Upper lobe of right lung (tissue), 1 donor: Measurements from ENCODE around the gene MARCHF3. TPM values are rescaled to one million over a fixed set of nuclear protein-coding genes. Genes with fewer than 3 reads are reported as not detected.

ENCODE experiments used
- ATAC-seq: fragments of 200-7000 bp; cut with Tn5 transposase; one replicate; pipeline ENCODE4 v1.9.1; 2020; ENCODE audit warnings: mild to moderate bottlenecking, moderate library complexity
- DNase-seq: peaks from one replicate; pipeline ENCODE4 v3.0.0-alpha.2; 2020
- H3K27ac ChIP-seq: fragments of 200-600 bp; one replicate; pipeline ENCODE4 v1.8.0; 2022
- H3K27me3 ChIP-seq: fragments of 200-600 bp; one replicate; pipeline ENCODE4 v1.8.0; 2022; ENCODE audit warnings: mild to moderate bottlenecking
- H3K36me3 ChIP-seq: fragments of 200-600 bp; one replicate; pipeline ENCODE4 v1.8.0; 2022
- H3K4me1 ChIP-seq: fragments of 200-600 bp; one replicate; pipeline ENCODE4 v1.8.0; 2022
- H3K4me3 ChIP-seq: fragments of 200-600 bp; one replicate; pipeline ENCODE4 v1.8.0; 2022; ENCODE audit warnings: mild to moderate bottlenecking
- H3K9me3 ChIP-seq: fragments of 200-600 bp; one replicate; pipeline ENCODE4 v1.8.0; 2022
- intact Hi-C: fragments of 100-400 bp; cut with DNase I; formaldehyde crosslinking; loops from one replicate; pipeline ENCODE4 v1.11.0; 2022
- total RNA-seq: library from RNA; stranded (reverse); fragmentation: NEBNext Ultra II Directional; extraction: Animal tissue kit (Norgen Biotek cat#: 25700); gene quantifications from one replicate; pipeline ENCODE4 v1.2.1, GENCODE V29; 2021
- TF ChIP-seq, protein P1 (sequence below): fragments of 200-600 bp; IDR thresholded peaks from one replicate; pipeline ENCODE4 v1.8.0; 2022; ENCODE audit warnings: antibody characterized with exemption
- donor health status: DM: no; HTN: yes; CAD: no; lungs with severe emphysema.

Gene MARCHF3
- total RNA-seq, 1 donor from 2014 or later, result 11.1 TPM

DNA sequence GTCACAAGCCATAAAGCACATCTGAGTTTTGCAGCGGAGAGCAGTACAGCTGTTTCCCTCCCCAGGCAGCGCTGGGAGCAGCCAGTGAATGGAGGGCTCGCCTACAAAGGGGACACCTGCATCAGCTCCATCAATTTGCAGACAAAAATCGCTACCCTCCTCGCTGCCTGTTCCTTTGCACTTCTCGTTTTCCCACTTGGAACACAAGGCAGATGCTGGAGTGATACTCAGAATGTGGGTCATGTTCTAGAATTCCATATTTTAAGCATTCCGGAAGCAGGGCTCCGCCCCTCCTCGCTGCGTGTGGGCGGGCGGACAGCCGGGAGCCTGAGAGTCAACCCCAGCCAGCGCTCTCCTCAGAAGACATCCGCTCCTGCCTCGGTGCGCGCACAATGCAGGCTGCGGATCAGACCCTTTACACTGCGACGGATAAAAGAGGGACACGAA lies 161.3 kb downstream of the MARCHF3 start:
- H3K27ac ChIP-seq, result no peak overlapping the region
- no peak overlapping the region for H3K4me3 ChIP-seq
- H3K36me3 ChIP-seq, result no peaks in the 10 kb centered on the region
- TF ChIP-seq, protein P1, sequence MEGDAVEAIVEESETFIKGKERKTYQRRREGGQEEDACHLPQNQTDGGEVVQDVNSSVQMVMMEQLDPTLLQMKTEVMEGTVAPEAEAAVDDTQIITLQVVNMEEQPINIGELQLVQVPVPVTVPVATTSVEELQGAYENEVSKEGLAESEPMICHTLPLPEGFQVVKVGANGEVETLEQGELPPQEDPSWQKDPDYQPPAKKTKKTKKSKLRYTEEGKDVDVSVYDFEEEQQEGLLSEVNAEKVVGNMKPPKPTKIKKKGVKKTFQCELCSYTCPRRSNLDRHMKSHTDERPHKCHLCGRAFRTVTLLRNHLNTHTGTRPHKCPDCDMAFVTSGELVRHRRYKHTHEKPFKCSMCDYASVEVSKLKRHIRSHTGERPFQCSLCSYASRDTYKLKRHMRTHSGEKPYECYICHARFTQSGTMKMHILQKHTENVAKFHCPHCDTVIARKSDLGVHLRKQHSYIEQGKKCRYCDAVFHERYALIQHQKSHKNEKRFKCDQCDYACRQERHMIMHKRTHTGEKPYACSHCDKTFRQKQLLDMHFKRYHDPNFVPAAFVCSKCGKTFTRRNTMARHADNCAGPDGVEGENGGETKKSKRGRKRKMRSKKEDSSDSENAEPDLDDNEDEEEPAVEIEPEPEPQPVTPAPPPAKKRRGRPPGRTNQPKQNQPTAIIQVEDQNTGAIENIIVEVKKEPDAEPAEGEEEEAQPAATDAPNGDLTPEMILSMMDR, result no peak
- H3K9me3 ChIP-seq, result no peaks in the 10 kb centered on the region
- H3K27me3 ChIP-seq, result no peaks in the 10 kb centered on the region
- DNase-seq, result no peak
- intact Hi-C loops, result no loop called here
- peak; percentile 61 for ATAC-seq
- peaks cover 6% of the 10 kb centered on the region for H3K4me1 ChIP-seq

DNA sequence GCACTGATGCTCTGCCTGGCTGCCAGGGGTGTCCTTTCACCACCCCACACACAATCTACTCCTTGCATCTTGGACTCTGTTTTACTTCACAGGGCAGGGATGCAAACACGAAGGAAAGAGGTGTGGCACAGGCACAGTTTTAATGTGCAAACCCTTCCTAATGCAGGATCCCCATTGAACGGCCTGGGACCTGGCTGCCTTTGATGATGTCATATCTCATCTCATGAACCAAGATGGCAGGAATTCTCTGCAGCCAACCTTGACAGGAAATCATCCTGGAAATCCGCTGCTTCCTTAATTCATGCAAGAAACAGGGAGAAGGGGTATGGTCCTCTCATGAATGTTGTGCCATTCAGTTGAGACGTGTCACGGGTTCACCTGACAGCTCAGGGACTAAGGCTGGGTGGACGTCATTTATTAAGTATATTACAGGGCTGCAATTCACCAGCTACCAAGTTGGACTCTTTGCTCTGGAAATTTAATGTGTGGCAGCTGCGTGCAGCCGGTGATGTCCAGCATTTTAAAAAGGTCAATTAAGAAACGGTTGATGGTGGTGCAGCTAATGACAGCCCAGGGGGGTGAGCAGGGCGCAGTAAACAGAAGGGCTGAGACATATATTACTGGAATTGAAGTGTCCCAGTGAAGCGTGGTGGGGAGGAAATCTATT lies 161.9 kb downstream of the MARCHF3 start:
- Histone ChIP-seq H3K4me1 (peaks cover 6% of the 10 kb centered on the region), H3K27me3 (no peaks in the 10 kb centered on the region), H3K4me3 (no peak overlapping the region), H3K36me3 (no peaks in the 10 kb centered on the region), H3K9me3 (no peaks in the 10 kb centered on the region), H3K27ac (no peak overlapping the region)
- intact Hi-C loops, result no loop called here
- ATAC-seq, result no peak
- no peak for DNase-seq
- TF ChIP-seq, protein P1, result no peak

DNA sequence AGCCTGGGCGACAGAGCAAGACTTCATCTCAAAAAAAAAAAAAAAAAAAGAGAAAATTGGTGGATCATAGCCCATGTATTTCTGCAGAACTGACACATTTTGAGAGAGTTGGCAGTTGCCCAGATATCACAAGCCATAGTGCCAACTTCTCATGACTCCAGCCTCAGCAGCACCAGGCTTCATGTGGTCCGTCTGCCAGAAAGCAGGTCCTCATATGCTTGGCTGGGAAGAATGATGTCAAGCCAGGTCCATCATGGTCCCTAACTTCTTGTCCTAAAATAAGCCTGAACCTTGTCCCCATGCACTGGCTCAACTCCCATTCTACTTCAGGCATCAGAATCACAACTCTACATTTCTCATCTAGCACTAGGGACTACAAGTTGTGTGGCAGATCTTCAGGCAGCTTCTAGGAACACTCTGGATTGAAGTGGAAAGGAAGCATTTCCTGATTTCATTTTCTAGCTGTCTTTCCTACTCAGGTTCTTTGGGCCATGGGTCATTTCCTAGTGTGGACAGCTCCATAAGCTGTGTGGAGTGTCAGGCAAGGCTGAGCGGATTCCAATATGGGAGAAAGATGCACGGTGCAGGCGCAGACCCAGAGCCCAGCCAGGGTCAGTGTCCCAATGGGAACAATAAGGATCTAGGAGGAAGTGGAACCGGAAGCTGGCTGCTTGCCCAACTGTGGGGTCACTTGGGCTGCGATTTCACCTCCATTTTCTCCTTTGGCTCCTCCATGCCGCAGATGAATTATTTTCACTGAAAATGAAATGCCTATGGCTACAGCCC lies 163.3 kb downstream of the MARCHF3 start:
- intact Hi-C loops, result no loop called here
- Histone ChIP-seq H3K27me3 (no peaks in the 10 kb centered on the region), H3K4me3 (no peak overlapping the region), H3K27ac (no peak overlapping the region), H3K36me3 (no peaks in the 10 kb centered on the region), H3K4me1 (peaks cover 6% of the 10 kb centered on the region), H3K9me3 (no peaks in the 10 kb centered on the region)
- DNase-seq (no peak), ATAC-seq (no peak)
- TF ChIP-seq, protein P1, result no peak

- Histone ChIP-seq H3K27ac (no peak overlapping the region), H3K4me3 (no peak overlapping the region), H3K4me1 (peaks cover 6% of the 10 kb centered on the region), H3K36me3 (no peaks in the 10 kb centered on the region), H3K27me3 (no peaks in the 10 kb centered on the region), H3K9me3 (no peaks in the 10 kb centered on the region)
- DNase-seq, result no peak
- intact Hi-C loops, result no loop called here
- ATAC-seq, result no peak
- TF ChIP-seq, protein P1, result no peak
Observed at GRCh38 chr5:126865299-126865698, 165.1 kb downstream of the MARCHF3 start.

DNA sequence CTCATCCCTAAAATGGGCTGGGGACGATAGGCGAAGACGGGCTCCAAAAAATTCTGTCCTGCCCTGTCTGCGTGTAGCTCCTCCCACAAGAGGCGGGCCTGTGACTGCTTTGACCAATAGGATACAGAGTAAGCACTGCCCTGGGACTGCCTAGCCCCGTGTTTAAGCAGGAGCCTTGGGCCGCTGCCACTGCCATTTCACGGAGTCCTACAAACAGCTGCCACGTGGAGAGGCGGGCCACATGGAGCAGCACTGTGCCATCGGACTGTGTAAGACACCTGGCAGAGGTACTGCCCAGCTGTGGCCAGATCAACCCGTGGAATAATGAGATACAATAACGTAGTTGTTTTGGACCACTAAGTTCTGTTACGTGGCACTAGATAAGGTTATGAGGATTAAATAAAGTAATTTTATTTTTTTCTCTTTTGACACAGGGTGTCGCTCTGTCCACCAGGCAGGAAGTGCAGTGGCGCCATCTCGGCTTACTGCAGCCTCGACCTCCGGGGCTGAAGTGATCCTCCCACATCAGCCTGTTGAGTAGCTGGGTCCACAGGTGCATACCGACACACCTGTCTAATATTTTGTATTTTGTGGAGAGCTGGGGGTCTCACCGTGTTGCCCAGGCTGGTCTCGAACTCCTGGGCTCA lies 166.2 kb downstream of the MARCHF3 start:
- no peaks in the 10 kb centered on the region for H3K27me3 ChIP-seq
- intact Hi-C loops, result no loop called here
- no peak overlapping the region for H3K27ac ChIP-seq
- TF ChIP-seq, protein P1, result no peak
- H3K36me3 ChIP-seq, result no peaks in the 10 kb centered on the region
- H3K9me3 ChIP-seq, result no peaks in the 10 kb centered on the region
- DNase-seq (no peak), ATAC-seq (no peak)
- peaks cover under 1% of the 10 kb centered on the region for H3K4me1 ChIP-seq
- H3K4me3 ChIP-seq, result no peak overlapping the region
